NCI-H524 treated with DMSO at 0.1 percent for 48 hours (cell line): Measurements from ENCODE around the gene ACER1.
"Not testable (repeated sequence)": the region's sequence is repeated elsewhere in the genome, so short reads cannot be mapped to it uniquely, and the experiment has no call there.

Experiments
- DNase-seq: peaks from one replicate; lab custom pipeline; 2025; lab: John Stamatoyannopoulos, UW

Gene ACER1

GRCh38 chr19:6333439-6333838 is at the start of gene ACER1:
Gene ACER1 (minus strand): TSS chr19:6333612. CDS start chr19:6333551, 61 bp downstream.
- no peak for DNase-seq

- DNase-seq, result no peak
Measured at GRCh38 chr19:6383188-6383587, 49.8 kb upstream of the ACER1 start.

- no peak for DNase-seq
Measured at GRCh38 chr19:6381030-6381750, 47.8 kb upstream of the ACER1 start.

DNA sequence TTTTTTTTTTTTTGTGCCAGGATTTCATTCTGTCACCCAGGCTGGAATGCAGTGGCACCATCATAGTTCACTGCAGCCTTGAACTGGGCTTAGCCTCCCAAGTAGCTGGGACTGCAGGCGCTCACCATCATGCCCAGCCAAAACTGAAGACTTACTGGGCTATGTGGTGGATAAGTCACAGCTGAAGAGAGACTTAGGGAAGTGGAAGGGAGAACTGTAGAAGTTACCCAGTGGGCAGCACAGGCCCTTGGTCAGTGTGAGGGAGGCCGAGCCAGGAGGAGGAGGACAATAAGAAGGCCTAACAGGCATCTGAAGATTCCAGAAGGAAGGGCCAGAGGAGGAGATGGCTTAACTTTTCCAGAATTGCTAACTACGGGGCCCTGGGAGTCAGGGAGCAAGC is 46.3 kb upstream of the ACER1 start:
- DNase-seq, result no peak

DNA sequence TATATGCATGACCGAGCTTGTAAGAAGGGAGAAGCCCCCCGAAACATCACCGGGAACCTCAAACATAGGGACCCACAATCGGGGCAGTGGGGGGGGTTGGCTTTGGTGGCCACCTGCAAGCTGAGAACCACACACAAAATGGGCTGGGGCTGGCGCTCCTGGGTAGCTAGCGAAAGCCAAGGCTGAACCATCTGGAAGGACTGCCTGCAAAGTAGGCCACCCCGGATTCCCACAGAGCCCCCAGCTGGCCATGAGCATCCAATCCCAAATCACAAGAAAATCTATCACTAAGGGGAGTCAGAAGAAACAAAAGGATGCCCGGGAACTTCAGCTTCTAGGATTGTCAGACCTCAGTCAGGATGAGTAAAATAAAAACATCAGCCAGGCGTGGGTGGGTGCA is 45.1 kb upstream of the ACER1 start:
- DNase-seq, result no peak

DNA sequence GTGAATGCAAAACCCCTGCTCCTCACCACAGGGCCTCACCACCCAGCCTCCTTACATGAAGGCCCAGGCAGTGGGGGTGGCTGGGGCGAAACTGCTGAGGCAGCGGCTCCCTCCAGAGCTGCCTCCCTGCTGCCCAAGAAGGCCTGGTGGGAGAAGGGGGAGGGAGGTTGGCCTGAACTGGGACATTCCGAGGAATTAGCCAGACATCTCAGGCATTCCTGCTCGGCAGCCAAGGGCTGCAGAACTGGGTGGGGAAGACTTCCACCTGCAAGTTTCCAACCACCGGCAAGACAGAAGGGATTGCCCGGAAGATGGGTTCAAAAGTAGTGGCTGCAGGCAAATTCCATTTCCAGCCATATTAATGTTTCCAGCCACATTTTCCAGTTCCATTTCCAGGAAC is 44.6 kb upstream of the ACER1 start:
- no peak for DNase-seq

- no peak for DNase-seq
Measured at GRCh38 chr19:6376512-6377190, 43.2 kb upstream of the ACER1 start.

GRCh38 chr19:6375411-6376010 is 42.1 kb upstream of the ACER1 start, which contains the start of gene PSPN:
Gene PSPN (minus strand): TSS chr19:6375933. CDS start chr19:6375849, 84 bp downstream.
- no peak for DNase-seq

DNA sequence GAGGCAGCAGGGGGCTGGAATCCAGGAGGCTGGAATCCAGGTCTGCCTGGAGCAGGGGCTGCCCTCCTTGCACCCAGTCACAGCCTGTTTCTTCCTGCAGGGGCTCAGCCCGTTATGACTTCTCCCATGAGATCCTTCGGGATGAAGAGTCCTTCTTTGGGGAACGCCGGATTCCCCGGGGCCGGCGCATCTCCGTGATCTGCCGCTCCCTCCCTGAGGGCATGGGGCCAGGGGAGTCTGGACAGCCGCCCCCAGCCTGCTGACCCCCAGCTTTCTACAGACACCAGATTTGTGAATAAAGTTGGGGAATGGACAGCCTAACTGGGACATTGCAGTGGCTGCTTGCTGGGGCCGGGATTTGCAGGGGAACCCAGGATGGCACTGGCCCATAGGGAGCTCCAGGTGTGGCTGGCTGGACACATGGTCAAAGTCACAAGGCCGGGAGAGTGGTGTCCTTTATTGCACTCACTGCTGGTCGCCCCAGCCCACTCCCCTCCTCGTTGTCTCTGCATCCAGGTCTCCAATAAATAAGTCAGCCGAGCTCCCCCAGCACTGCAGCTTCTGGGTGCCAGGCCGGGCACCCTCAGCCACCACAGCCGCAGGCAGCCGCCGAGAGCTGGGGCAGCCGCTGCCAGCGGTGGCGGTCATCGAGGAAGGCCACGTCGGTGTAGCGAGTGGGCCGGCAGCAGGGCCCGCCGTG is 41.4 kb upstream of the ACER1 start:
- DNase-seq, result no peak

GRCh38 chr19:6374161-6374709 is 40.8 kb upstream of the ACER1 start:
- DNase-seq, result no peak

- DNase-seq, result no peak
Measured at GRCh38 chr19:6373813-6374108, 40.3 kb upstream of the ACER1 start.

GRCh38 chr19:6373096-6373812 is 39.8 kb upstream of the ACER1 start:
- DNase-seq, result peak; percentile 77

DNA sequence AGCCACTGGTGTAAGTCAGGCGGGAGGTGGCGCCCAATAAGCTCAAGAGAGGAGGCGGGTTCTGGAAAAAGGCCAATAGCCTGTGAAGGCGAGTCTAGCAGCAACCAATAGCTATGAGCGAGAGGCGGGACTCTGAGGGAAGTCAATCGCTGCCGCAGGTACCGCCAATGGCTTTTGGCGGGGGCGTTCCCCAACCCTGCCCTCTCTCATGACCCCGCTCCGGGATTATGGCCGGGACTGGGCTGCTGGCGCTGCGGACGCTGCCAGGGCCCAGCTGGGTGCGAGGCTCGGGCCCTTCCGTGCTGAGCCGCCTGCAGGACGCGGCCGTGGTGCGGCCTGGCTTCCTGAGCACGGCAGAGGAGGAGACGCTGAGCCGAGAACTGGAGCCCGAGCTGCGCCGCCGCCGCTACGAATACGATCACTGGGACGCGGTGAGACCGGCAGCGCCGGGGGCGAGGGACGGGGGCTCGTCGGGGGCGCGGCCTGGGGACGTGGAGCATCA is 39.2 kb upstream of the ACER1 start, which contains the start of gene ALKBH7:
Gene ALKBH7, plus strand, starts transcription at position 201 of the 502 bp plus-strand sequence. Its CDS starts 27 bp downstream, at position 228.
- DNase-seq, result peak; percentile 99

DNA sequence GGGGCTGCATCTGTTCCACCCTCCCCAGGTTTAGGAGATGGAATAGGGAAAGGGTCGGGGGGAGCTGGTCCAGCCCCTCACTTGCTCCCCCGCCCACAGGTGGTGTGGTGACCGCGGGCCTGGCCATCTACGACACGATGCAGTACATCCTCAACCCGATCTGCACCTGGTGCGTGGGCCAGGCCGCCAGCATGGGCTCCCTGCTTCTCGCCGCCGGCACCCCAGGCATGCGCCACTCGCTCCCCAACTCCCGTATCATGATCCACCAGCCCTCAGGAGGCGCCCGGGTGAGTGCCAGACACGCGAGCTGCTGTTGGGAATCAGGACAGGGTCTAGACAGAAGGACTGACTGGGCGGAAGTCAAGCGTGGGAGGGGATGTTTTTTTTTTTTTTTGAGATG is 30.9 kb upstream of the ACER1 start:
- DNase-seq, result no peak

GRCh38 chr19:6362351-6362801 is 29.0 kb upstream of the ACER1 start:
- DNase-seq, result no peak

DNA sequence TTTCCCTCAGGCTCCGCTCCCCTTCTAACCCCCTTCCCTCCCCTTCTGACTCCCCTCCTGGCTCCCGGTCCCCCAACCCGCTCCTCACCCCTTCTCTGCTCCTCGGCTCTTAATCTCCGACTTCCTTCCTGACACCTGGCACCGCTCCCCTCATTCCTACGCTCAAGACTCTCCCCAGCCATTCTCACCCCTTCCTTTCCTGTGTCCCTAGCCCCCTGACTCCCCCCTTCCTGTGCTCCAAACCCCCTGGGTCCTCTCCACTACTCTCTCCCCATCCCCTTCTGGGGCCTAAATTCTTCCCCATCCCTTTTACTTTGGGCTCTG is 28.6 kb upstream of the ACER1 start:
- no peak for DNase-seq

GRCh38 chr19:6360857-6361216 is 27.4 kb upstream of the ACER1 start:
- not testable (repeated sequence) for DNase-seq

- DNase-seq, result not testable (repeated sequence)
Measured at GRCh38 chr19:6360445-6360844, 27.0 kb upstream of the ACER1 start.

GRCh38 chr19:6359568-6360341 is 26.3 kb upstream of the ACER1 start:
- DNase-seq, result no peak

GRCh38 chr19:6358003-6358402 is 24.6 kb upstream of the ACER1 start:
- DNase-seq, result no peak

GRCh38 chr19:6357174-6357573 is 23.8 kb upstream of the ACER1 start:
- DNase-seq, result no peak
